Panc1 (cell line): ENCODE measurements around the gene NPLOC4. TPM values are rescaled to one million over a fixed set of nuclear protein-coding genes. Genes with fewer than 3 reads are reported as not detected.

Experiments used
- ATAC-seq: fragments of 200-7000 bp; cut with Tn5 transposase; 2 replicates; pipeline ENCODE4 v1.9.1; 2020; ENCODE audit warnings: mild to moderate bottlenecking, moderate library complexity
- BruUV-seq: library from RNA; stranded (reverse); fragments of 400-500 nt; replicated peaks from 2 replicates; lab custom pipeline; 2021; lab: Mats Ljungman, UMichigan
- CTCF ChIA-PET: fragments of 300-600 bp; sonication (Branson Sonifier 250); formaldehyde crosslinking; loops from one replicate; lab custom pipeline; 2022; ENCODE audit warnings: antibody characterized with exemption; lab: Charles Lee
- POLR2A ChIA-PET: fragments of 300-600 bp; sonication (Branson Sonifier 250); formaldehyde crosslinking; loops from one replicate; lab custom pipeline; 2022; ENCODE audit warnings: antibody characterized with exemption; lab: Charles Lee
- DNase-seq: peaks from one replicate; pipeline ENCODE4 v3.0.0-alpha.2; 2010; ENCODE audit warnings: low read depth, low spot score
- H3K27ac ChIP-seq: 2 replicates; pipeline ENCODE4 v1.5.1; 2011; ENCODE audit warnings: mild to moderate bottlenecking, low read length, inconsistent platforms
- H3K27me3 ChIP-seq: fragments of 200-500 bp; sonication (Bioruptor generic); 2 replicates; pipeline ENCODE4 v1.6.0; 2014; ENCODE audit warnings: low read length, inconsistent platforms; ENCODE audit not compliant: control insufficient read depth, insufficient read depth
- H3K36me3 ChIP-seq: fragments of 200-500 bp; sonication (Bioruptor generic); 2 replicates; pipeline ENCODE4 v1.5.1; 2014; ENCODE audit warnings: inconsistent platforms, mild to moderate bottlenecking, low read length, moderate library complexity; ENCODE audit not compliant: control insufficient read depth, insufficient read depth
- H3K4me1 ChIP-seq: 2 replicates; pipeline ENCODE4 v1.5.1; 2011; ENCODE audit warnings: inconsistent platforms, mild to moderate bottlenecking, low read length, moderate library complexity; ENCODE audit not compliant: control insufficient read depth, insufficient read depth
- H3K4me3 ChIP-seq, 2 experiments: 2 replicates each; pipeline ENCODE4 v1.5.1; 2011 to 2012; ENCODE audit warnings: low read depth in 2 of 2, low read length in 2 of 2, mild to moderate bottlenecking in 2 of 2, inconsistent platforms in 1 of 2, moderate library complexity in 1 of 2
- H3K9me3 ChIP-seq: fragments of 200-500 bp; sonication (Bioruptor generic); 2 replicates; pipeline ENCODE4 v1.5.1; 2014; ENCODE audit warnings: low read depth, mild to moderate bottlenecking, inconsistent platforms, low read length, moderate library complexity; ENCODE audit not compliant: control insufficient read depth, insufficient read depth
- CTCF ChIP-seq: fragments of 450-650 bp; IDR thresholded peaks from 2 replicates; pipeline ENCODE4 v1.5.1; 2017; ENCODE audit warnings: mild to moderate bottlenecking
- POLR2AphosphoS5 ChIP-seq: IDR thresholded peaks from 2 replicates; pipeline ENCODE4 v1.6.1; 2012; ENCODE audit warnings: mild to moderate bottlenecking, low read depth, low read length, moderate library complexity
- SIN3A ChIP-seq: IDR thresholded peaks from 2 replicates; pipeline ENCODE4 v1.6.1; 2012; ENCODE audit warnings: low read depth, mild to moderate bottlenecking, low read length, moderate library complexity, borderline replicate concordance; ENCODE audit not compliant: insufficient read depth
- TCF7L2 ChIP-seq: IDR thresholded peaks from 2 replicates; pipeline ENCODE4 v1.6.1; 2011; ENCODE audit warnings: mild to moderate bottlenecking, low read depth, low read length, inconsistent platforms
- in situ Hi-C: cut with HindIII; loops from 2 replicates; pipeline ENCODE4 v1.10.0; 2016; ENCODE audit warnings: low sequenced_read_pairs, low pct_unique_long_range_greater_than_20kb
- intact Hi-C: fragments of 100-400 bp; cut with micrococcal nuclease; formaldehyde crosslinking; loops from one replicate; pipeline ENCODE4 v1.10.0; 2022; ENCODE audit not compliant: unreplicated experiment
- total RNA-seq: library from RNA; stranded (reverse); gene quantifications from one replicate; pipeline ENCODE4 v1.2.1, GENCODE V29; 2021; ENCODE audit not compliant: unreplicated experiment
- TF ChIP-seq, protein P1 (sequence below), 2 experiments: IDR thresholded peaks; 2 replicates each; pipeline ENCODE4 v1.6.1; 2011 to 2012; ENCODE audit warnings: low read depth in 2 of 2, control low read depth in 1 of 2, low read length in 1 of 2, mild to moderate bottlenecking in 1 of 2, moderate library complexity in 1 of 2; ENCODE audit not compliant: insufficient read depth in 1 of 2

The NPLOC4 gene
- total RNA-seq, 1 experiment from 2014 or later = 246 TPM

DNA sequence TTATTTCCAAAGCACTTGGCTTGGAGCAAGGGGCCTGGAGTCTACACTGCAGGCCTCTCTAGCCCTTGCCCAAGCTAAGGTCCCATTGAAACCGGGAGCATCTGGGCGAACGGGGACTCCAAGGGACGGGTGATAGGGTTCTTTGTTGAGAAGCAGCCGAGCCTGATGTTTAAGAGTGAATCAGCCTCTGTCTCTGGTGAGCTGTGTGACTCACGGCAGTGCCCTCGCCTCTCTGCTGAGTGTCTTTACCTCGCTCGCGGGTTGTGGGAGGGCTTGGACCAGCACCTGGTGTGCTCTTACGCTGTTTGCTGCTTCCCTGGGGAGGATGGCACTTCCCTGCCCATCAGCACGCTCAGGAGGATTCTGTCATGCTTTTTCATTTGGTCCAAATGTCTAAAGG lies 48.2 kb upstream of the NPLOC4 start:
- DNase-seq (no peak), ATAC-seq (no peak; the same call in 1 of the 2 replicates)
- BruUV-seq = no TSS peak
- Histone ChIP-seq H3K27me3 (no peaks in the 10 kb centered on the region), H3K4me3 (peak overlapping the region; percentile 71 to 78), H3K27ac (peak overlapping the region; percentile 96), H3K36me3 (peaks cover 22% of the 10 kb centered on the region; the same call in 1 of the 2 replicates), H3K9me3 (no peaks in the 10 kb centered on the region), H3K4me1 (peaks cover 23% of the 10 kb centered on the region)
- CTCF ChIA-PET = interaction anchor here (0.7 kb wide), 1 partner anchor 72 kb away, joined by 3 read pairs; no protein-coding TSS in a partner anchor
- in situ Hi-C loops = no loop called here
- POLR2A ChIA-PET = no interaction called here
- intact Hi-C loops = no loop called here
- 0 out of 2 replicates have a peak, but pooled peaks have one; percentile 15 for TF ChIP-seq SIN3A
- TF ChIP-seq, protein P1, sequence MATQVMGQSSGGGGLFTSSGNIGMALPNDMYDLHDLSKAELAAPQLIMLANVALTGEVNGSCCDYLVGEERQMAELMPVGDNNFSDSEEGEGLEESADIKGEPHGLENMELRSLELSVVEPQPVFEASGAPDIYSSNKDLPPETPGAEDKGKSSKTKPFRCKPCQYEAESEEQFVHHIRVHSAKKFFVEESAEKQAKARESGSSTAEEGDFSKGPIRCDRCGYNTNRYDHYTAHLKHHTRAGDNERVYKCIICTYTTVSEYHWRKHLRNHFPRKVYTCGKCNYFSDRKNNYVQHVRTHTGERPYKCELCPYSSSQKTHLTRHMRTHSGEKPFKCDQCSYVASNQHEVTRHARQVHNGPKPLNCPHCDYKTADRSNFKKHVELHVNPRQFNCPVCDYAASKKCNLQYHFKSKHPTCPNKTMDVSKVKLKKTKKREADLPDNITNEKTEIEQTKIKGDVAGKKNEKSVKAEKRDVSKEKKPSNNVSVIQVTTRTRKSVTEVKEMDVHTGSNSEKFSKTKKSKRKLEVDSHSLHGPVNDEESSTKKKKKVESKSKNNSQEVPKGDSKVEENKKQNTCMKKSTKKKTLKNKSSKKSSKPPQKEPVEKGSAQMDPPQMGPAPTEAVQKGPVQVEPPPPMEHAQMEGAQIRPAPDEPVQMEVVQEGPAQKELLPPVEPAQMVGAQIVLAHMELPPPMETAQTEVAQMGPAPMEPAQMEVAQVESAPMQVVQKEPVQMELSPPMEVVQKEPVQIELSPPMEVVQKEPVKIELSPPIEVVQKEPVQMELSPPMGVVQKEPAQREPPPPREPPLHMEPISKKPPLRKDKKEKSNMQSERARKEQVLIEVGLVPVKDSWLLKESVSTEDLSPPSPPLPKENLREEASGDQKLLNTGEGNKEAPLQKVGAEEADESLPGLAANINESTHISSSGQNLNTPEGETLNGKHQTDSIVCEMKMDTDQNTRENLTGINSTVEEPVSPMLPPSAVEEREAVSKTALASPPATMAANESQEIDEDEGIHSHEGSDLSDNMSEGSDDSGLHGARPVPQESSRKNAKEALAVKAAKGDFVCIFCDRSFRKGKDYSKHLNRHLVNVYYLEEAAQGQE (IDR thresholded peaks at IDR 0.05; ENCODE audit: insufficient read depth in 1 of 2, low read depth in 2 of 2, low read length in 1 of 2) = no peak

DNA sequence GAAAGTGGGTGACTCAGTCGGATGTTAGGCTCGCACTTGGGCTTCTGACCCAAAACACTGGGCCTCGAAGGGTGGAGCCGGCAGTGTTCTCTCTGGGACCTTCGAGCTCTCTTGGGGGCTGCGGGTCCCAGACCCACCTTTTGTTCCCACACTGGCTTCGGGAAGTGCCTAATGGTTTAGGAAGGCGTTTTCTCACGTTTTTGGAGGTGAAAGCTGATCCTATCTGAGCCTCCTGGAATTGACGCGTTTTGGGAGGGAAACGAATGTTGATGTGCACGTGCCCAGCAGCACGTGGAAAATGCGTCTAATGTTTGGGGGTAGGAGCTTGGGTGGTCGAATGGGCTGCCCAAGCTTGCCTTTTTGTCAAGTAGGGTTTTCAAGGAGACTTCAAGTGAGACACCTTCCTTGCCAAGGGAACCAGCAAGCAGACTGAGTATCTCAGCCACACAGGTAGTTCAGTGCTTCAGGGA lies 47.6 kb upstream of the NPLOC4 start:
- POLR2A ChIA-PET = no interaction called here
- Histone ChIP-seq H3K36me3 (peaks cover 22% of the 10 kb centered on the region; the same call in 1 of the 2 replicates), H3K27me3 (no peaks in the 10 kb centered on the region), H3K4me3 (peak overlapping the region; percentile 71 to 78), H3K9me3 (no peaks in the 10 kb centered on the region), H3K4me1 (peaks cover 23% of the 10 kb centered on the region), H3K27ac (peak overlapping the region; percentile 96)
- in situ Hi-C loops = no loop called here
- DNase-seq (no peak), ATAC-seq (no peak)
- intact Hi-C loops = no loop called here
- CTCF ChIA-PET = interaction anchor here (1.1 kb wide), 1 partner anchor 9 kb away, joined by 3 read pairs; no protein-coding TSS in a partner anchor
- BruUV-seq = TSS peak; percentile 82
- TF ChIP-seq, protein P1 (IDR thresholded peaks at IDR 0.05; ENCODE audit: insufficient read depth in 1 of 2, low read depth in 2 of 2, low read length in 1 of 2) = no peak
- TF ChIP-seq POLR2AphosphoS5 (no peak), TCF7L2 (no peak), CTCF (no peak), SIN3A (no peak)
